Liver (tissue), 3 donors: ENCODE results near the gene PDE4D.

Source experiments
- FOXA2 ChIP-seq: IDR thresholded peaks from 2 replicates; pipeline ENCODE4 v1.6.1; 2016; ENCODE audit warnings: antibody characterized with exemption
- GABPA ChIP-seq, 2 donors: IDR thresholded peaks in 1 of 2; conservative IDR thresholded peaks in 1 of 2; 2 replicates each; pipeline ENCODE4 v1.6.1; 2016; ENCODE audit warnings: antibody characterized with exemption in 2 of 2, mild to moderate bottlenecking in 1 of 2, moderate library complexity in 1 of 2
- HNF4A ChIP-seq, 2 donors: conservative IDR thresholded peaks; 2 replicates each; pipeline ENCODE4 v1.6.1; 2016; ENCODE audit warnings: antibody characterized with exemption in 2 of 2, mild to moderate bottlenecking in 2 of 2
- JUND ChIP-seq, 2 donors: IDR thresholded peaks; 2 replicates each; pipeline ENCODE4 v1.6.1; 2016; ENCODE audit warnings: antibody characterized with exemption in 2 of 2
- NR2F2 ChIP-seq: IDR thresholded peaks from 2 replicates; pipeline ENCODE4 v1.6.1; 2016; ENCODE audit warnings: antibody characterized with exemption
- RAD21 ChIP-seq, 2 donors: IDR thresholded peaks; 2 replicates each; pipeline ENCODE4 v1.6.1; 2016; ENCODE audit warnings: antibody characterized with exemption in 2 of 2, mild to moderate bottlenecking in 2 of 2
- SP1 ChIP-seq: IDR thresholded peaks from 2 replicates; pipeline ENCODE4 v1.6.1; 2018; ENCODE audit warnings: antibody characterized with exemption, mild to moderate bottlenecking
- YY1 ChIP-seq: IDR thresholded peaks from 2 replicates; pipeline ENCODE4 v1.6.1; 2016; ENCODE audit warnings: antibody characterized with exemption, mild to moderate bottlenecking
- TF ChIP-seq, protein P1 (sequence below): fragments of 150-350 bp; IDR thresholded peaks from 2 replicates; pipeline ENCODE4 v1.5.1; 2017; ENCODE audit warnings: improper control_type of control experiment, low read depth, low read length; ENCODE audit not compliant: missing input control
- TF ChIP-seq, protein P2 (sequence below): IDR thresholded peaks from 2 replicates; pipeline ENCODE4 v1.6.1; 2016; ENCODE audit warnings: antibody characterized with exemption
- TF ChIP-seq, protein P3 (sequence below): IDR thresholded peaks from 2 replicates; pipeline ENCODE4 v1.6.1; 2016; ENCODE audit warnings: antibody characterized with exemption, mild to moderate bottlenecking
- TF ChIP-seq, protein P4 (sequence below): IDR thresholded peaks from 2 replicates; pipeline ENCODE4 v1.6.1; 2016; ENCODE audit warnings: antibody characterized with exemption
- donor health status: healthy.
- donor health status: healthy.

DNA sequence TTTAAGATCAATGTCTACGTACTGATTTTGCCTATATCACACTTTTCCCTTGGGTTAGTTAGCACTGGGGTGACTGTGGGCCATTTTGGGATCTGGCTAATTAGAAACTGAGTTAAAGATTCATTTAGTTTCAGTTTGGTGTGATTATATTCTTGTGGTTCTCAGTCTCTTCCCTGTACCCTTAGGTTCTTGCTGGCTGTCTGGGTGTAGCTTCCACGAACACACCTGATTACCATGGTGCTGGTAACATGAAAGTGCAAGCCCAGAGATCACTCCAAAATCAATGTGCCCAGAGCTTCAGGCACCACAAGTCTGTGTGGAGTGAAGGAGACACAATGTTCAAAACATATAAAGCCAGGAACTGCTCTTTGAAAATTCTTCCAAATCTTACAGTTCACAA, 248.1 kb downstream of the PDE4D start:
- TF ChIP-seq, protein P1, sequence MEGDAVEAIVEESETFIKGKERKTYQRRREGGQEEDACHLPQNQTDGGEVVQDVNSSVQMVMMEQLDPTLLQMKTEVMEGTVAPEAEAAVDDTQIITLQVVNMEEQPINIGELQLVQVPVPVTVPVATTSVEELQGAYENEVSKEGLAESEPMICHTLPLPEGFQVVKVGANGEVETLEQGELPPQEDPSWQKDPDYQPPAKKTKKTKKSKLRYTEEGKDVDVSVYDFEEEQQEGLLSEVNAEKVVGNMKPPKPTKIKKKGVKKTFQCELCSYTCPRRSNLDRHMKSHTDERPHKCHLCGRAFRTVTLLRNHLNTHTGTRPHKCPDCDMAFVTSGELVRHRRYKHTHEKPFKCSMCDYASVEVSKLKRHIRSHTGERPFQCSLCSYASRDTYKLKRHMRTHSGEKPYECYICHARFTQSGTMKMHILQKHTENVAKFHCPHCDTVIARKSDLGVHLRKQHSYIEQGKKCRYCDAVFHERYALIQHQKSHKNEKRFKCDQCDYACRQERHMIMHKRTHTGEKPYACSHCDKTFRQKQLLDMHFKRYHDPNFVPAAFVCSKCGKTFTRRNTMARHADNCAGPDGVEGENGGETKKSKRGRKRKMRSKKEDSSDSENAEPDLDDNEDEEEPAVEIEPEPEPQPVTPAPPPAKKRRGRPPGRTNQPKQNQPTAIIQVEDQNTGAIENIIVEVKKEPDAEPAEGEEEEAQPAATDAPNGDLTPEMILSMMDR = no peak
- TF ChIP-seq, protein P2, sequence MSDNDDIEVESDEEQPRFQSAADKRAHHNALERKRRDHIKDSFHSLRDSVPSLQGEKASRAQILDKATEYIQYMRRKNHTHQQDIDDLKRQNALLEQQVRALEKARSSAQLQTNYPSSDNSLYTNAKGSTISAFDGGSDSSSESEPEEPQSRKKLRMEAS = no peak
- TF ChIP-seq RAD21 (IDR thresholded peaks at IDR 0.05) (no peak), JUND (IDR thresholded peaks at IDR 0.05) (no peak), FOXA2 (no peak), SP1 (no peak), HNF4A (conservative IDR thresholded peaks at IDR 0.05) (no peak), NR2F2 (no peak), YY1 (no peak), GABPA (IDR thresholded peaks at IDR 0.05 in 1 of 2, conservative IDR thresholded peaks at IDR 0.05 in 1 of 2) (no peak)
- TF ChIP-seq, protein P3, sequence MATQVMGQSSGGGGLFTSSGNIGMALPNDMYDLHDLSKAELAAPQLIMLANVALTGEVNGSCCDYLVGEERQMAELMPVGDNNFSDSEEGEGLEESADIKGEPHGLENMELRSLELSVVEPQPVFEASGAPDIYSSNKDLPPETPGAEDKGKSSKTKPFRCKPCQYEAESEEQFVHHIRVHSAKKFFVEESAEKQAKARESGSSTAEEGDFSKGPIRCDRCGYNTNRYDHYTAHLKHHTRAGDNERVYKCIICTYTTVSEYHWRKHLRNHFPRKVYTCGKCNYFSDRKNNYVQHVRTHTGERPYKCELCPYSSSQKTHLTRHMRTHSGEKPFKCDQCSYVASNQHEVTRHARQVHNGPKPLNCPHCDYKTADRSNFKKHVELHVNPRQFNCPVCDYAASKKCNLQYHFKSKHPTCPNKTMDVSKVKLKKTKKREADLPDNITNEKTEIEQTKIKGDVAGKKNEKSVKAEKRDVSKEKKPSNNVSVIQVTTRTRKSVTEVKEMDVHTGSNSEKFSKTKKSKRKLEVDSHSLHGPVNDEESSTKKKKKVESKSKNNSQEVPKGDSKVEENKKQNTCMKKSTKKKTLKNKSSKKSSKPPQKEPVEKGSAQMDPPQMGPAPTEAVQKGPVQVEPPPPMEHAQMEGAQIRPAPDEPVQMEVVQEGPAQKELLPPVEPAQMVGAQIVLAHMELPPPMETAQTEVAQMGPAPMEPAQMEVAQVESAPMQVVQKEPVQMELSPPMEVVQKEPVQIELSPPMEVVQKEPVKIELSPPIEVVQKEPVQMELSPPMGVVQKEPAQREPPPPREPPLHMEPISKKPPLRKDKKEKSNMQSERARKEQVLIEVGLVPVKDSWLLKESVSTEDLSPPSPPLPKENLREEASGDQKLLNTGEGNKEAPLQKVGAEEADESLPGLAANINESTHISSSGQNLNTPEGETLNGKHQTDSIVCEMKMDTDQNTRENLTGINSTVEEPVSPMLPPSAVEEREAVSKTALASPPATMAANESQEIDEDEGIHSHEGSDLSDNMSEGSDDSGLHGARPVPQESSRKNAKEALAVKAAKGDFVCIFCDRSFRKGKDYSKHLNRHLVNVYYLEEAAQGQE = no peak
- TF ChIP-seq, protein P4, sequence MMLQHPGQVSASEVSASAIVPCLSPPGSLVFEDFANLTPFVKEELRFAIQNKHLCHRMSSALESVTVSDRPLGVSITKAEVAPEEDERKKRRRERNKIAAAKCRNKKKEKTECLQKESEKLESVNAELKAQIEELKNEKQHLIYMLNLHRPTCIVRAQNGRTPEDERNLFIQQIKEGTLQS = no peak
